HepG2 (cell line): ENCODE results near the gene RAET1L. TPM values are rescaled to one million over a fixed set of nuclear protein-coding genes. Genes with fewer than 3 reads are reported as not detected.
A peak's percentile ranks its signal among the peaks of the same experiment; 100 is the strongest.

ENCODE experiments used
- CAMTA2 ChIP-seq: sonication (generic); formaldehyde crosslinking; IDR thresholded peaks from 2 replicates; pipeline ENCODE4 v1.4.0; 2020; ENCODE audit warnings: mild to moderate bottlenecking, missing genetic modification reagents, borderline replicate concordance
- CCDC6 ChIP-seq: sonication (generic); formaldehyde crosslinking; IDR thresholded peaks from 2 replicates; pipeline ENCODE4 v1.8.1; 2022; ENCODE audit warnings: mild to moderate bottlenecking, missing genetic modification reagents, moderate library complexity
- HNF1B ChIP-seq: sonication (generic); formaldehyde crosslinking; IDR thresholded peaks from 2 replicates; pipeline ENCODE4 v1.5.1; 2020; ENCODE audit warnings: mild to moderate bottlenecking, moderate library complexity, missing genetic modification reagents
- MXD4 ChIP-seq: IDR thresholded peaks from 2 replicates; pipeline ENCODE4 v1.6.1; 2016; ENCODE audit warnings: mild to moderate bottlenecking, missing biosample characterization, missing genetic modification reagents
- NFYC ChIP-seq: IDR thresholded peaks from 2 replicates; pipeline ENCODE4 v1.6.1; 2016; ENCODE audit warnings: missing genetic modification reagents, missing compliant biosample characterization
- RBAK ChIP-seq: sonication (generic); formaldehyde crosslinking; IDR thresholded peaks from 2 replicates; pipeline ENCODE4 v1.5.1; 2020; ENCODE audit warnings: mild to moderate bottlenecking, missing genetic modification reagents
- RNF219 ChIP-seq: sonication (generic); formaldehyde crosslinking; IDR thresholded peaks from 2 replicates; pipeline ENCODE4 v1.5.0; 2020; ENCODE audit warnings: mild to moderate bottlenecking, missing genetic modification reagents
- SNRNP70 ChIP-seq: fragments of 200-400 bp; formaldehyde crosslinking; IDR thresholded peaks from 2 replicates; pipeline ENCODE4 v1.6.1; 2017; ENCODE audit warnings: mild to moderate bottlenecking, low read depth, low read length, moderate library complexity
- TBP ChIP-seq: sonication (generic); formaldehyde crosslinking; IDR thresholded peaks from 2 replicates; pipeline ENCODE4 v1.5.0; 2020; ENCODE audit warnings: missing genetic modification reagents
- TBX3 ChIP-seq: fragments of 450-650 bp; IDR thresholded peaks from 2 replicates; pipeline ENCODE4 v1.6.1; 2017; ENCODE audit warnings: antibody characterized with exemption, mild to moderate bottlenecking, inconsistent platforms, borderline replicate concordance
- TFAP4 ChIP-seq: sonication (generic); IDR thresholded peaks from 2 replicates; pipeline ENCODE4 v1.6.1; 2016; ENCODE audit warnings: low read depth, borderline replicate concordance
- TRIM24 ChIP-seq: sonication (generic); formaldehyde crosslinking; IDR thresholded peaks from 2 replicates; pipeline ENCODE4 v1.8.0; 2022; ENCODE audit warnings: mild to moderate bottlenecking, missing genetic modification reagents
- TSC22D2 ChIP-seq: sonication (generic); formaldehyde crosslinking; IDR thresholded peaks from 2 replicates; pipeline ENCODE4 v1.5.1; 2020; ENCODE audit warnings: missing genetic modification reagents, mild to moderate bottlenecking, borderline replicate concordance
- ZNF143 ChIP-seq: sonication (generic); formaldehyde crosslinking; IDR thresholded peaks from 2 replicates; pipeline ENCODE4 v1.4.0; 2020; ENCODE audit warnings: missing genetic modification reagents
- ZNF468 ChIP-seq: sonication (generic); formaldehyde crosslinking; IDR thresholded peaks from 2 replicates; pipeline ENCODE4 v1.8.0; 2022; ENCODE audit warnings: mild to moderate bottlenecking, moderate library complexity, missing genetic modification reagents
- ZNF616 ChIP-seq: sonication (generic); formaldehyde crosslinking; IDR thresholded peaks from 2 replicates; pipeline ENCODE4 v1.5.0; 2020; ENCODE audit warnings: low read depth, mild to moderate bottlenecking, missing genetic modification reagents
- ZNF639 ChIP-seq: conservative IDR thresholded peaks from 2 replicates; pipeline ENCODE4 v1.6.1; 2018; ENCODE audit warnings: missing genetic modification reagents
- ZNF720 ChIP-seq: sonication (generic); formaldehyde crosslinking; IDR thresholded peaks from 2 replicates; pipeline ENCODE4 v1.4.0; 2020; ENCODE audit warnings: missing genetic modification reagents
- polyA plus RNA-seq, 8 experiments: library from polyadenylated mRNA; depleted of rRNA in 3 of 8; stranded (reverse) in 7 of 8; unstranded in 1 of 8; fragments of >200 nt; fragmentation: Illumina TruSeq in 4 of 8; extraction: Trizol in 4 of 8; gene quantifications; 2 replicates each; pipeline versions ENCODE4 v1.2.1 to v1.2.3, GENCODE V29; 2011 to 2016; ENCODE audit warnings: low read depth in 4 of 8, missing spikeins in 1 of 8, mixed read lengths in 1 of 8; ENCODE audit not compliant: insufficient read depth in 1 of 8
- total RNA-seq, 5 experiments: library from RNA; depleted of rRNA; stranded (reverse); fragments of >200 nt; fragmentation: Illumina TruSeq; extraction: Trizol; gene quantifications; 2 replicates each; pipeline ENCODE4 v1.2.3, GENCODE V29; 2016; ENCODE audit warnings: low read depth in 1 of 5
- TF ChIP-seq, protein P1 (sequence below): sonication (generic); formaldehyde crosslinking; IDR thresholded peaks from 2 replicates; pipeline ENCODE4 v1.8.0; 2022; ENCODE audit warnings: missing genetic modification reagents, mild to moderate bottlenecking, inconsistent platforms, borderline replicate concordance
- TF ChIP-seq, protein P2 (sequence below): IDR thresholded peaks from 2 replicates; pipeline ENCODE4 v1.6.1; 2018; ENCODE audit warnings: missing genetic modification reagents

RAET1L gene
- total and polyA plus RNA-seq, 2 of the 13 experiments (the other 11 are each of a cell fraction or from before 2014, with no cell fraction given), result not detected

DNA sequence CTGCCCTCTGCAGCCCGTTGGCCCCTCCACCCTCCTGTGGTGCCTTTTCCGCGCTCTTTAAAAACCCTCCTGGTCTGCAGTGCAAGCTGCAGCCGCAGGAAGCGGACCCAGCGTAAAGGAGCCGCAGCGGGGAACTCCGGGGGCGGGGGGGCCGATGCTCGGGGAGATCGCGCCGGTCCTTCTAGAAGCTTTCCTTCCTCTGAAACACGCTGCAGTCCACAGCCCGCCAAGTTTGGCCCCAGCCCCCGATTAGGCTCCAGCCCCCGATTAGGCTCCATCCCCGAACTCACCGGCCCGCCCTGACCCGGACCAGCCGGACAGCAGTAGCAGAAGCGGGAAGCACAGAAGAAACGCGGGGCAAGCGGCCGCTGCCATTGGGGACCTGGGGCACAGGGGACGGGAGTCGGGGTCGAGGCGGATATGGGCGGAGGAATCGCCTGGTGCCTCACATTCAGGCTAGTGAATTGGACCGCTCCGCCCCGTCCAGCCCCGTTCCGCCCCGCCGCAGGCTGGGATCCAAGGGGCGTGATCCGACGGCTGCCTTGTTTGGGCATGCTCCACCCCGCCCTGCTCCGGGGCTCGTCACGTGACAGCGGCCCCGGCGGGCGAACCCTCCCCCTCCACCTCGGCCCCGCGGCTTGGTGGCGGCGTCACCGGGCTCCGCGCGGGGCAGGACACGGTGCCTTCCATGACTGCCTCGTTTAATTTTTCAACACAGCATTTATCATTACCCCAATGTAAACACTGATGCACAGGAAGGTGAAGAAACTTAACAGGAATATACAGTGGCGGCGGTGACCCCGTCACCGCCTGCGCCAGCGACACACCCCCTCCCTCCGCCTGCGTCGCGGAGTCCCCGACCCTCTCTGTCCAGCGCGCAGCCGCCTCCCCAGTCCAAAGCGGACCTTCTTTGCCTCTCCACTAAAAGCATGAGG, 20.3 kb downstream of the RAET1L start (continued):
- TF ChIP-seq RNF219 (CRISPR knock-in tag), result no peak
- TF ChIP-seq TRIM24 (CRISPR knock-in tag), result no peak
- TF ChIP-seq ZNF143, result no peak
- TF ChIP-seq MXD4 (CRISPR knock-in tag), result no peak
- no peak for TF ChIP-seq TBP (CRISPR knock-in tag)
- TF ChIP-seq CCDC6 (CRISPR knock-in tag), result peak; percentile 69; the same call in 1 of the 2 replicates
- no peak; the same call in 1 of the 2 replicates for TF ChIP-seq TFAP4
- no peak for TF ChIP-seq TSC22D2 (CRISPR knock-in tag)
- TF ChIP-seq HNF1B, result no peak
- TF ChIP-seq ZNF639, result no peak; the same call in 1 of the 2 replicates
- no peak for TF ChIP-seq NFYC (CRISPR knock-in tag)
- TF ChIP-seq, protein P1, sequence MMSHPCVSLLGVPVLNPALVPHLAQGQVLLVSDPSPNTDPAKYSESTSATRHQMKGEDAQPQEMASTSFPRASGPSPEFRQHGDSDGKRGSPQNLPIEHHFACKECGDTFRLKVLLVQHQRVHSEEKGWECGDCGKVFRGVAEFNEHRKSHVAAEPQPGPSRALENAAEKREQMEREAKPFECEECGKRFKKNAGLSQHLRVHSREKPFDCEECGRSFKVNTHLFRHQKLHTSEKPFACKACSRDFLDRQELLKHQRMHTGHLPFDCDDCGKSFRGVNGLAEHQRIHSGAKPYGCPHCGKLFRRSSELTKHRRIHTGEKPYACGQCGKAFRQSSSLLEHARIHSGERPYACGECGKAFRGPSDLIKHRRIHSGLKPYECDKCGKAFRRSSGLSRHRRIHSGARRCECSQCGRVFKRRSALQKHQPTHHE (CRISPR knock-in tag), result peak; percentile 83; the same call in 1 of the 2 replicates
- TF ChIP-seq ZNF468 (CRISPR knock-in tag), result no peak
- TF ChIP-seq TBX3, result no peak
- TF ChIP-seq SNRNP70, result no peak
- no peak for TF ChIP-seq RBAK (CRISPR knock-in tag)
- TF ChIP-seq, protein P2, sequence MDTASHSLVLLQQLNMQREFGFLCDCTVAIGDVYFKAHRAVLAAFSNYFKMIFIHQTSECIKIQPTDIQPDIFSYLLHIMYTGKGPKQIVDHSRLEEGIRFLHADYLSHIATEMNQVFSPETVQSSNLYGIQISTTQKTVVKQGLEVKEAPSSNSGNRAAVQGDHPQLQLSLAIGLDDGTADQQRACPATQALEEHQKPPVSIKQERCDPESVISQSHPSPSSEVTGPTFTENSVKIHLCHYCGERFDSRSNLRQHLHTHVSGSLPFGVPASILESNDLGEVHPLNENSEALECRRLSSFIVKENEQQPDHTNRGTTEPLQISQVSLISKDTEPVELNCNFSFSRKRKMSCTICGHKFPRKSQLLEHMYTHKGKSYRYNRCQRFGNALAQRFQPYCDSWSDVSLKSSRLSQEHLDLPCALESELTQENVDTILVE (CRISPR knock-in tag), result no peak
- TF ChIP-seq ZNF720 (CRISPR knock-in tag), result no peak
- 0 out of 2 replicates have a peak, but pooled peaks have one; percentile 73 for TF ChIP-seq CAMTA2 (CRISPR knock-in tag)
- no peak for TF ChIP-seq ZNF616 (CRISPR knock-in tag)
